ENCODE measurements around the gene ZDHHC8.

Gene ZDHHC8

DNA sequence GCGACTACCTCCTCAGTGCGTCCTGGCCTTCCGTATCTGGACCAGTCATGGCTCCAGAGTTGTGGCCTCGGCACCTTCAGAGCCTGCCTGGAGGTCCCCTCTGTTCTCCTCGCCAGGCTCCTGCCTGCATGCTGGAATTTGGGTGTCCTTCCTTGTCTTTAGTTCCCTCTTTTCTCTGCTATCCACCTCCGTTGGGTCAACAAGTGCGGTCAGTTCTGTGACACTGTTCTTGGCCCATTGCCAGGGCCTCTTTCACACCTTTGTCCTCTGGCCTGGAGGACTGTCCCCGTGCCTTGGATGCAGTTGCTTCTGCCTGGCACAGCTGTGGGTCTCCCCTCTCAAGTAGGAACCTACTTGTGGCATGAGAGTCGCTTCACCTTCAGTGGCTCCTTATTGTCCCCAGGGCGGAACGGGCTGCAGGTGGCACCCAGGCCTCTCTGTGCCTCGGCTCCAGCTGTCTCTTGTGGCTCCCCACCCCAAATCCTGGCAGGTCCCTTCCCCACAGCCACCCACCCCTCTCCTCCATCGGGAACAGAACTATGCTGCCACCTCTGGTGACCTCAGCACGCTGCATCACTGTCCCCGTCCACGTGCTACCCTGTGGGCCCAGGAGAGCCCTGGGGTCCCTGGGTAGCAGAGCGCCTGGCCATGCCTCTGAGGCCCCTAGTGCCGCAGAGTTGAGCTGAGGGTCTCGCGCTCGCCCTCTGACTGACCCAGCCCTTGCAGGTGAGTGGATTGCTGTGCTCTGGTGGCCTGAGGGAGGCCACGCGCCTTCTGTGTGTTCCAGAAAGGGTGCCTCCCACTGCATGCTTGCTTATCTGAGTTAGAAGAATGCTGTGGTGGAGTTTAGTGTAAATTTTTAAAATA, 46.8 kb upstream of the ZDHHC8 start:
- Histone ChIP-seq H3K4me3 (ENCODE audit: low read length) (peak overlapping the region; percentile 13; the same call in 1 of the 2 replicates), H3K4me1 (ENCODE audit: control insufficient read depth, low read length) (peaks cover 38% of the 10 kb centered on the region), H3K4me2 (ENCODE audit: low read length) (peak overlapping the region; percentile 2), H3F3A (ENCODE audit: control insufficient read depth, insufficient read depth) (no peaks in the 10 kb centered on the region), H4K20me1 (ENCODE audit: control insufficient read depth, insufficient read depth, low read depth, low read length) (peaks cover 26% of the 10 kb centered on the region; the same call in 1 of the 2 replicates), H3K27me3 (ENCODE audit: control insufficient read depth, low read length) (no peaks in the 10 kb centered on the region), H3K9me3 (ENCODE audit: control insufficient read depth, insufficient read depth, low read length) (no peaks in the 10 kb centered on the region), H3K9me2 (replicated peaks; ENCODE audit: control insufficient read depth, low read length) (no peaks in the 10 kb centered on the region), H3K79me2 (ENCODE audit: control insufficient read depth, low read length) (peaks cover 87% of the 10 kb centered on the region), H3K36me3 (ENCODE audit: control insufficient read depth, low read length) (peaks cover 79% of the 10 kb centered on the region), H3K27ac (ENCODE audit: low read depth, low read length) (no peak overlapping the region)
- TF ChIP-seq, protein P1, sequence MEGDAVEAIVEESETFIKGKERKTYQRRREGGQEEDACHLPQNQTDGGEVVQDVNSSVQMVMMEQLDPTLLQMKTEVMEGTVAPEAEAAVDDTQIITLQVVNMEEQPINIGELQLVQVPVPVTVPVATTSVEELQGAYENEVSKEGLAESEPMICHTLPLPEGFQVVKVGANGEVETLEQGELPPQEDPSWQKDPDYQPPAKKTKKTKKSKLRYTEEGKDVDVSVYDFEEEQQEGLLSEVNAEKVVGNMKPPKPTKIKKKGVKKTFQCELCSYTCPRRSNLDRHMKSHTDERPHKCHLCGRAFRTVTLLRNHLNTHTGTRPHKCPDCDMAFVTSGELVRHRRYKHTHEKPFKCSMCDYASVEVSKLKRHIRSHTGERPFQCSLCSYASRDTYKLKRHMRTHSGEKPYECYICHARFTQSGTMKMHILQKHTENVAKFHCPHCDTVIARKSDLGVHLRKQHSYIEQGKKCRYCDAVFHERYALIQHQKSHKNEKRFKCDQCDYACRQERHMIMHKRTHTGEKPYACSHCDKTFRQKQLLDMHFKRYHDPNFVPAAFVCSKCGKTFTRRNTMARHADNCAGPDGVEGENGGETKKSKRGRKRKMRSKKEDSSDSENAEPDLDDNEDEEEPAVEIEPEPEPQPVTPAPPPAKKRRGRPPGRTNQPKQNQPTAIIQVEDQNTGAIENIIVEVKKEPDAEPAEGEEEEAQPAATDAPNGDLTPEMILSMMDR (IDR thresholded peaks at IDR 0.05; ENCODE audit: low read depth, low read length, poor library complexity, severe bottlenecking), result peak; percentile 80
- TF ChIP-seq EZH2phosphoT487 (IDR thresholded peaks at IDR 0.05; ENCODE audit: borderline replicate concordance, low read length), result no peak

DNA sequence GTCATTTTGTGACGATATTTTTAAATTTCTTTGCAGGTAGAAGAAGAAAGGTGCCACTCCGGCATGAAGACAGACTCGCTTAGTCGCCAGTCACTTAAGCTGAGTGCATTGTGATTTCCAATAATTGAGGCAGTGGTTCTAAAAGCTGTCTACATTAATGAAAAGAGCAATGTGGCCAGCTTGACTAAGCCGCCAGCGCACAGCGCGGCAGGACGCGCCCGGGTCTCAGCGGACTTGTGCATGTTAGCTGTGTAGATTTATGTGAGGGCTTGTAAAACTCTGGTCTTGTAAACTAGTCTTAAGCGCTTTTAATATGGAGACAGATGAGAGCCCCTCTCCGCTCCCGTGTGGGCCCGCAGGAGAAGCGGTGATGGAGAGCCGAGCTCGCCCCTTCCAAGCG, 46.0 kb upstream of the ZDHHC8 start:
- Histone ChIP-seq H3K4me1 (ENCODE audit: control insufficient read depth, low read length) (peaks cover 38% of the 10 kb centered on the region), H3K27ac (ENCODE audit: low read depth, low read length) (no peak overlapping the region), H3F3A (ENCODE audit: control insufficient read depth, insufficient read depth) (no peaks in the 10 kb centered on the region), H3K36me3 (ENCODE audit: control insufficient read depth, low read length) (peaks cover 85% of the 10 kb centered on the region), H3K4me2 (ENCODE audit: low read length) (no peak overlapping the region), H3K79me2 (ENCODE audit: control insufficient read depth, low read length) (peaks cover 85% of the 10 kb centered on the region), H3K4me3 (ENCODE audit: low read length) (no peak overlapping the region), H3K27me3 (ENCODE audit: control insufficient read depth, low read length) (no peaks in the 10 kb centered on the region), H4K20me1 (ENCODE audit: control insufficient read depth, insufficient read depth, low read depth, low read length) (peaks cover 26% of the 10 kb centered on the region; the same call in 1 of the 2 replicates), H3K9me2 (replicated peaks; ENCODE audit: control insufficient read depth, low read length) (no peaks in the 10 kb centered on the region), H3K9me3 (ENCODE audit: control insufficient read depth, insufficient read depth, low read length) (no peaks in the 10 kb centered on the region)
- TF ChIP-seq EZH2phosphoT487 (IDR thresholded peaks at IDR 0.05; ENCODE audit: borderline replicate concordance, low read length), result no peak
- TF ChIP-seq, protein P1 (IDR thresholded peaks at IDR 0.05; ENCODE audit: low read depth, low read length, poor library complexity, severe bottlenecking), result no peak

DNA sequence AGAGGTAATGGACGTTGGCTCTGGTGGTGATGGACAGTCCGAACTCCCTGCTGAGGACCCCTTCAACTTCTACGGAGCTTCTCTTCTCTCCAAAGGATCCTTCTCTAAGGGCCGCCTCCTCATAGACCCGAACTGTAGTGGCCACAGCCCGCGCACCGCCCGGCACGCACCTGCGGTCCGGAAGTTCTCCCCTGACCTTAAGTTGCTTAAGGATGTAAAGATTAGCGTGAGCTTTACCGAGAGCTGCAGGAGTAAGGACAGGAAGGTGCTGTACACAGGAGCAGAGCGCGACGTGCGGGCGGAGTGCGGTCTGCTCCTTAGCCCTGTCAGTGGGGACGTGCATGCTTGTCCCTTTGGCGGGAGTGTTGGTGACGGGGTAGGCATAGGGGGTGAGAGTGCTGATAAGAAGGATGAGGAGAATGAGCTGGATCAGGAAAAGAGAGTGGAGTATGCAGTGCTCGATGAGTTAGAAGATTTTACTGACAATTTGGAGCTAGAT, 45.5 kb upstream of the ZDHHC8 start:
- H3K36me3 ChIP-seq (ENCODE audit: control insufficient read depth, low read length), result peaks cover 85% of the 10 kb centered on the region
- H3K27me3 ChIP-seq (ENCODE audit: control insufficient read depth, low read length), result no peaks in the 10 kb centered on the region
- no peaks in the 10 kb centered on the region for H3K9me2 ChIP-seq (replicated peaks; ENCODE audit: control insufficient read depth, low read length)
- peaks cover 82% of the 10 kb centered on the region for H3K79me2 ChIP-seq (ENCODE audit: control insufficient read depth, low read length)
- H3K27ac ChIP-seq (ENCODE audit: low read depth, low read length), result no peak overlapping the region
- TF ChIP-seq, protein P1 (IDR thresholded peaks at IDR 0.05; ENCODE audit: low read depth, low read length, poor library complexity, severe bottlenecking), result no peak
- TF ChIP-seq EZH2phosphoT487 (IDR thresholded peaks at IDR 0.05; ENCODE audit: borderline replicate concordance, low read length), result no peak
- peaks cover 35% of the 10 kb centered on the region for H3K4me1 ChIP-seq (ENCODE audit: control insufficient read depth, low read length)
- no peak overlapping the region for H3K4me3 ChIP-seq (ENCODE audit: low read length)
- no peak overlapping the region for H3K4me2 ChIP-seq (ENCODE audit: low read length)
- no peaks in the 10 kb centered on the region for H3K9me3 ChIP-seq (ENCODE audit: control insufficient read depth, insufficient read depth, low read length)
- peaks cover 25% of the 10 kb centered on the region; the same call in 1 of the 2 replicates for H4K20me1 ChIP-seq (ENCODE audit: control insufficient read depth, insufficient read depth, low read depth, low read length)
- no peaks in the 10 kb centered on the region for H3F3A ChIP-seq (ENCODE audit: control insufficient read depth, insufficient read depth)

Measured in DOHH2 (cell line).